Keratinocyte (primary cell): ENCODE data around the gene IGFLR1. TPM values are rescaled to one million over a fixed set of nuclear protein-coding genes. Genes with fewer than 3 reads are reported as not detected.
A peak's percentile ranks its signal among the peaks of the same experiment; 100 is the strongest.

Experiments
- DNase-seq: peaks from one replicate; pipeline ENCODE4 v3.0.0-alpha.2; 2011; ENCODE audit warnings: low read depth, missing footprints, low spot score
- FAIRE-seq: peaks from 2 replicates; lab custom pipeline; 2011; peaks lifted over from hg19 to GRCh38; lab: Jason Lieb, UNC
- H2AFZ ChIP-seq: 2 replicates; pipeline ENCODE4 v1.6.0; 2012; ENCODE audit warnings: low read length, control low read depth, inconsistent platforms; ENCODE audit not compliant: control insufficient read depth
- H3K27ac ChIP-seq: 2 replicates; pipeline ENCODE4 v1.5.1; 2011; ENCODE audit warnings: low read length; ENCODE audit not compliant: control insufficient read depth, insufficient read depth
- H3K27me3 ChIP-seq: 3 replicates; pipeline ENCODE4 v1.6.0; 2011; ENCODE audit warnings: low read length; ENCODE audit not compliant: control insufficient read depth, insufficient read depth; ENCODE audit errors: extremely low read depth
- H3K36me3 ChIP-seq, 2 experiments: 2 replicates in 1 of 2; 3 replicates in 1 of 2; pipeline ENCODE4 v1.5.1; 2011; ENCODE audit warnings: low read length in 2 of 2, mild to moderate bottlenecking in 1 of 2; ENCODE audit not compliant: control insufficient read depth in 2 of 2, insufficient read depth in 2 of 2; ENCODE audit errors: extremely low read depth in 1 of 2
- H3K4me1 ChIP-seq: 3 replicates; pipeline ENCODE4 v1.5.1; 2011; ENCODE audit warnings: low read length; ENCODE audit not compliant: control insufficient read depth, insufficient read depth; ENCODE audit errors: extremely low read depth
- H3K4me2 ChIP-seq: 3 replicates; pipeline ENCODE4 v1.6.0; 2011; ENCODE audit warnings: low read depth, low read length; ENCODE audit not compliant: control insufficient read depth, insufficient read depth; ENCODE audit errors: extremely low read depth
- H3K4me3 ChIP-seq, 3 experiments: fragments of 200-600 bp in 1 of 3; sonication (generic) in 1 of 3; 2 replicates in 2 of 3; 3 replicates in 1 of 3; pipeline ENCODE4 v1.5.1; 2011 to 2016; ENCODE audit warnings: low read length in 3 of 3, mild to moderate bottlenecking in 3 of 3, control low read depth in 2 of 3, inconsistent platforms in 1 of 3, low read depth in 1 of 3, mixed read lengths in 1 of 3, mixed run types in 1 of 3, moderate library complexity in 1 of 3; ENCODE audit not compliant: control insufficient read depth in 2 of 3, insufficient read depth in 2 of 3; ENCODE audit errors: extremely low read depth in 1 of 3
- H3K79me2 ChIP-seq: 2 replicates; pipeline ENCODE4 v1.6.0; 2012; ENCODE audit warnings: low read length; ENCODE audit not compliant: control insufficient read depth, insufficient read depth
- H3K9ac ChIP-seq: 3 replicates; pipeline ENCODE4 v1.6.0; 2011; ENCODE audit warnings: low read length; ENCODE audit not compliant: control insufficient read depth, insufficient read depth; ENCODE audit errors: extremely low read depth
- H3K9me1 ChIP-seq: 3 replicates; pipeline ENCODE4 v1.6.0; 2011; ENCODE audit warnings: low read length; ENCODE audit not compliant: control insufficient read depth, insufficient read depth; ENCODE audit errors: extremely low read depth
- H3K9me3 ChIP-seq: 2 replicates; pipeline ENCODE4 v1.5.1; 2012; ENCODE audit warnings: low read depth, low read length; ENCODE audit not compliant: control insufficient read depth
- H4K20me1 ChIP-seq: 3 replicates; pipeline ENCODE4 v1.6.0; 2011; ENCODE audit warnings: low read length; ENCODE audit not compliant: control insufficient read depth, insufficient read depth; ENCODE audit errors: extremely low read depth
- EZH2 ChIP-seq: IDR thresholded peaks from one replicate; pipeline ENCODE4 v1.6.1; 2012; ENCODE audit warnings: inconsistent platforms, mild to moderate bottlenecking, low read length, moderate library complexity
- dilution Hi-C: fragments of 300-500 bp; cut with MboI; formaldehyde crosslinking; loops from one replicate; pipeline ENCODE4 v1.7.0; 2020; ENCODE audit warnings: low sequenced_read_pairs; ENCODE audit not compliant: extremely low pct_ligation_motif_present
- polyA plus RNA-seq, 5 experiments: library from polyadenylated mRNA; depleted of rRNA in 3 of 5; stranded (reverse) in 3 of 5; stranded (forward) in 1 of 5; unstranded in 1 of 5; fragments of >200 nt; gene quantifications; 1 replicate in 1 of 5; 2 replicates in 3 of 5; 3 replicates in 1 of 5; pipeline versions ENCODE4 v1.2.1 to v1.2.3, GENCODE V29; 2011 to 2012; ENCODE audit warnings: missing spikeins in 2 of 5, low read depth in 1 of 5, low replicate concordance in 1 of 5
- TF ChIP-seq, protein P1 (sequence below), 3 experiments: IDR thresholded peaks in 1 of 3; conservative IDR thresholded peaks in 1 of 3; optimal IDR thresholded peaks in 1 of 3; 2 replicates in 2 of 3; 3 replicates in 1 of 3; pipeline versions ENCODE3 to v1.5.1; 2011; ENCODE audit warnings: low read length in 3 of 3, mild to moderate bottlenecking in 3 of 3, moderate library complexity in 2 of 3, control low read depth in 1 of 3, inconsistent platforms in 1 of 3; ENCODE audit not compliant: insufficient read depth in 2 of 3; ENCODE audit errors: extremely low read depth in 1 of 3

Gene IGFLR1
- polyA plus RNA-seq, 1 donor (not counting 4 experiments of a cell fraction or from before 2014, with no cell fraction given) = 0.34 TPM

DNA sequence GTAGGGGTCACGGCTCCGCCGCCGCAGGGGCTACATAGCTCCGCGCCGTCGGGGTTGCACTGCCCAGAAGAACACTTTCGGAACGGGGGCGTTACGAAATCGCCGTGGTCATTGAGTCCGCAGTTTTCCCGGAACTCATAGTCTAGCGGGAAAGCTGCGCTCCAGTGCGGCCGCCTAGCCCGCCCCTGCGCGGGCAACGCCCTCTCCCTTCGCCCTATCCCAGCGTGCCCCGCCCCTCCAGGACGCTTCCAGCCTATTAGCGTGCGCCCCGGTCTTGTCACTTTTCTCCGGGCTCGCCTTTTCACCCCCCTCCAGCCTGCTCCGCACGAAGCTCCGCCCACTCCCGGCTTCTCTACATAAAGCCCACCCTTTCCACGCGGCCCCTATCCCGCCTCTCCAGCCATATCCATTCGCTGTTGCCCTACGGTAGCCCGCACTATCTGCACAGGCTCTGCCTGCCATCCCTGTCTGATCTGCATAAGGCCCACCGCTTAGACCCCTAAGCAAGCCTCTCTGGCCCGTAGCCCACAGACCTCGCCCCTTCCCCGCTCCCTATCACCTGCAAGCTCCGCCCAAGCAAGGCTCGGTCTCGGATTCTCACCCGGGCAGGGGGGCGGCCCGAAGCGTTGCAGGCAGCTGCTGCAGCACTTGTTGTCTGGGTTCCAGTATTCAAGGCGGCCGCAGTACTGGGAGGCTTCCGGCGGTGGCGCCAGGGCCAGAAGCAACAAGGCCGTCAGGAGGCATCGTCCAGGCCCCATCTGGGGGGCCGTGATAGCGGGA, 1.6 kb downstream of the IGFLR1 start:
- peak; percentile 5 for FAIRE-seq
- Histone ChIP-seq H3K79me2 (peaks cover 3% of the 10 kb centered on the region), H3K9me1 (no peaks in the 10 kb centered on the region), H3K4me1 (peaks cover 13% of the 10 kb centered on the region), H3K27me3 (no peaks in the 10 kb centered on the region), H3K4me3 (peak overlapping the region; percentile 44 to 84 (median 79)), H3K9me3 (no peaks in the 10 kb centered on the region), H3K27ac (peak overlapping the region; percentile 8), H3K36me3 (peaks cover 26 to 28% of the 10 kb centered on the region in 2 experiments), H3K4me2 (peak overlapping the region; percentile 98), H4K20me1 (peaks cover 3% of the 10 kb centered on the region), H3K9ac (peak overlapping the region; percentile 61), H2AFZ (peak overlapping the region; percentile 95)
- peak; percentile 70 for DNase-seq
- dilution Hi-C loops = no loop called here
- TF ChIP-seq EZH2 = no peak
- TF ChIP-seq, protein P1, sequence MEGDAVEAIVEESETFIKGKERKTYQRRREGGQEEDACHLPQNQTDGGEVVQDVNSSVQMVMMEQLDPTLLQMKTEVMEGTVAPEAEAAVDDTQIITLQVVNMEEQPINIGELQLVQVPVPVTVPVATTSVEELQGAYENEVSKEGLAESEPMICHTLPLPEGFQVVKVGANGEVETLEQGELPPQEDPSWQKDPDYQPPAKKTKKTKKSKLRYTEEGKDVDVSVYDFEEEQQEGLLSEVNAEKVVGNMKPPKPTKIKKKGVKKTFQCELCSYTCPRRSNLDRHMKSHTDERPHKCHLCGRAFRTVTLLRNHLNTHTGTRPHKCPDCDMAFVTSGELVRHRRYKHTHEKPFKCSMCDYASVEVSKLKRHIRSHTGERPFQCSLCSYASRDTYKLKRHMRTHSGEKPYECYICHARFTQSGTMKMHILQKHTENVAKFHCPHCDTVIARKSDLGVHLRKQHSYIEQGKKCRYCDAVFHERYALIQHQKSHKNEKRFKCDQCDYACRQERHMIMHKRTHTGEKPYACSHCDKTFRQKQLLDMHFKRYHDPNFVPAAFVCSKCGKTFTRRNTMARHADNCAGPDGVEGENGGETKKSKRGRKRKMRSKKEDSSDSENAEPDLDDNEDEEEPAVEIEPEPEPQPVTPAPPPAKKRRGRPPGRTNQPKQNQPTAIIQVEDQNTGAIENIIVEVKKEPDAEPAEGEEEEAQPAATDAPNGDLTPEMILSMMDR (optimal IDR thresholded peaks at IDR 0.05 in 1 of 3, IDR thresholded peaks at IDR 0.05 in 1 of 3, conservative IDR thresholded peaks at IDR 0.05 in 1 of 3; ENCODE audit: extremely low read depth in 1 of 3, insufficient read depth in 2 of 3, low read length in 3 of 3) = peak in 1 of 3 experiments; percentile 22

DNA sequence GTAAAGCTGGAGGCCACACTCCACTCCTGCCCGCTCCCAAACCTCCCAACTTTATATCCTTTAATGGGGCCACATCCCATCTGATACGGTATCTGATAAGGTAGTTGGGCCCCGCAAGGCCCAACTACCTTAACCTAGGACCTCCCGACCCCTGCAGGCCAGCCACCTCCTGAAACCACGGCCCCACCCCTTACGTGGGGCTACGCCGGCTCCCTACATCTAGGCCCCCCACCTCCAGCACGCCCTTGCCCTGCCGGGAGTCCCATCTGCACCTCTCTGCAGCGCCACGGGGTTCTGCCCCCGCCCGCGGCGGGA, 2.2 kb downstream of the IGFLR1 start:
- Histone ChIP-seq H3K79me2 (peaks cover 2% of the 10 kb centered on the region), H3K4me3 (peak overlapping the region; percentile 44 to 84 (median 76)), H3K27me3 (no peaks in the 10 kb centered on the region), H3K9me1 (no peaks in the 10 kb centered on the region), H4K20me1 (peaks cover 6% of the 10 kb centered on the region), H2AFZ (peak overlapping the region; percentile 70), H3K4me1 (peaks cover 13% of the 10 kb centered on the region), H3K27ac (no peak overlapping the region), H3K36me3 (peaks cover 30% of the 10 kb centered on the region in 2 experiments), H3K9me3 (no peaks in the 10 kb centered on the region), H3K4me2 (peak overlapping the region; percentile 98), H3K9ac (peak overlapping the region; percentile 47)
- dilution Hi-C loops = no loop called here
- DNase-seq (no peak), FAIRE-seq (no peak)
- no peak for TF ChIP-seq EZH2
- TF ChIP-seq, protein P1 (optimal IDR thresholded peaks at IDR 0.05 in 1 of 3, IDR thresholded peaks at IDR 0.05 in 1 of 3, conservative IDR thresholded peaks at IDR 0.05 in 1 of 3; ENCODE audit: extremely low read depth in 1 of 3, insufficient read depth in 2 of 3, low read length in 3 of 3) = no peak
